HL-60/S4 treated with retinoic acid at 250 ng/mL for 4 days and 3 days (cell line): ENCODE measurements around the gene GGA1.

ENCODE experiments used
- in situ Hi-C: fragments of 300-500 bp; cut with MboI; formaldehyde crosslinking; loops from 2 replicates; pipeline ENCODE4 v1.7.0; 2022; ENCODE audit warnings: low sequenced_read_pairs

GGA1 gene

GRCh38 chr22:37608477-37609239, at the start of gene GGA1:
Gene GGA1, plus strand, starts transcription at chr22:37608834. Its CDS starts 27 bp downstream, at chr22:37608861.
- in situ Hi-C loops: no loop called here

GRCh38 chr22:37559521-37559900, 49.1 kb upstream of the GGA1 start:
- in situ Hi-C loops: no loop called here

GRCh38 chr22:37559901-37560607, 48.6 kb upstream of the GGA1 start, which contains the start of gene CDC42EP1:
Gene CDC42EP1, plus strand, starts transcription at chr22:37560480. Its CDS starts 5,870 bp downstream, at chr22:37566350.
- in situ Hi-C loops: no loop called here

GRCh38 chr22:37560608-37561211, 47.9 kb upstream of the GGA1 start:
- in situ Hi-C loops: no loop called here

- in situ Hi-C loops: no loop called here
Observed at GRCh38 chr22:37561212-37562048, 47.2 kb upstream of the GGA1 start.

GRCh38 chr22:37562049-37562875, 46.4 kb upstream of the GGA1 start:
- in situ Hi-C loops: no loop called here

GRCh38 chr22:37563153-37564081, 45.2 kb upstream of the GGA1 start:
- in situ Hi-C loops: no loop called here

GRCh38 chr22:37564111-37564711, 44.4 kb upstream of the GGA1 start:
- in situ Hi-C loops: no loop called here

- in situ Hi-C loops: no loop called here
Observed at GRCh38 chr22:37565830-37566229, 42.8 kb upstream of the GGA1 start.

GRCh38 chr22:37566329-37566837, 42.3 kb upstream of the GGA1 start:
- in situ Hi-C loops: no loop called here

- in situ Hi-C loops: no loop called here
Observed at GRCh38 chr22:37566903-37567798, 41.5 kb upstream of the GGA1 start.

GRCh38 chr22:37568012-37568411, 40.6 kb upstream of the GGA1 start:
- in situ Hi-C loops: no loop called here

- in situ Hi-C loops: no loop called here
Observed at GRCh38 chr22:37568448-37569008, 40.1 kb upstream of the GGA1 start.

- in situ Hi-C loops: no loop called here
Observed at GRCh38 chr22:37569009-37569920, 39.4 kb upstream of the GGA1 start.

- in situ Hi-C loops: no loop called here
Observed at GRCh38 chr22:37569921-37570660, 38.5 kb upstream of the GGA1 start.

GRCh38 chr22:37570661-37570976, 38.0 kb upstream of the GGA1 start:
- in situ Hi-C loops: no loop called here
